HL-60 (cell line): ENCODE results near the gene TAS2R60.

Experiments used
- DNase-seq, 2 experiments: peaks; one replicate each; pipeline ENCODE4 v3.0.0-alpha.2; 2010 to 2020; ENCODE audit warnings: low read depth in 1 of 2, low spot score in 1 of 2
- H3K27ac ChIP-seq: fragments of 250-450 bp; sonication (Bioruptor Pico); replicated peaks from 2 replicates; pipeline ENCODE4 v1.5.1; 2020; ENCODE audit warnings: mild to moderate bottlenecking, moderate library complexity
- H3K27me3 ChIP-seq: fragments of 250-450 bp; sonication (Bioruptor Pico); 2 replicates; pipeline ENCODE4 v1.5.1; 2021; ENCODE audit warnings: mild to moderate bottlenecking, moderate library complexity; ENCODE audit not compliant: insufficient read depth, poor library complexity, severe bottlenecking
- H3K4me3 ChIP-seq: replicated peaks from 2 replicates; pipeline ENCODE4 v1.5.1; 2011; ENCODE audit warnings: mild to moderate bottlenecking, control low read depth, low read length; ENCODE audit not compliant: insufficient read depth
- GABPA ChIP-seq: IDR thresholded peaks from 2 replicates; pipeline ENCODE4 v1.6.1; 2012; ENCODE audit warnings: low read depth
- POLR2AphosphoS5 ChIP-seq: IDR thresholded peaks from 2 replicates; pipeline ENCODE4 v1.6.1; 2012; ENCODE audit warnings: low read depth
- SPI1 ChIP-seq: IDR thresholded peaks from 2 replicates; pipeline ENCODE4 v1.6.1; 2012; ENCODE audit warnings: low read depth, mild to moderate bottlenecking, borderline replicate concordance
- TF ChIP-seq, protein P1 (sequence below): IDR thresholded peaks from 2 replicates; pipeline ENCODE4 v1.6.1; 2012; ENCODE audit warnings: low read depth; ENCODE audit not compliant: insufficient replicate concordance
- TF ChIP-seq, protein P2 (sequence below): IDR thresholded peaks from one replicate; pipeline ENCODE4 v1.5.1; 2011; ENCODE audit warnings: low read length, control low read depth, inconsistent platforms; ENCODE audit not compliant: insufficient read depth

The TAS2R60 gene

DNA sequence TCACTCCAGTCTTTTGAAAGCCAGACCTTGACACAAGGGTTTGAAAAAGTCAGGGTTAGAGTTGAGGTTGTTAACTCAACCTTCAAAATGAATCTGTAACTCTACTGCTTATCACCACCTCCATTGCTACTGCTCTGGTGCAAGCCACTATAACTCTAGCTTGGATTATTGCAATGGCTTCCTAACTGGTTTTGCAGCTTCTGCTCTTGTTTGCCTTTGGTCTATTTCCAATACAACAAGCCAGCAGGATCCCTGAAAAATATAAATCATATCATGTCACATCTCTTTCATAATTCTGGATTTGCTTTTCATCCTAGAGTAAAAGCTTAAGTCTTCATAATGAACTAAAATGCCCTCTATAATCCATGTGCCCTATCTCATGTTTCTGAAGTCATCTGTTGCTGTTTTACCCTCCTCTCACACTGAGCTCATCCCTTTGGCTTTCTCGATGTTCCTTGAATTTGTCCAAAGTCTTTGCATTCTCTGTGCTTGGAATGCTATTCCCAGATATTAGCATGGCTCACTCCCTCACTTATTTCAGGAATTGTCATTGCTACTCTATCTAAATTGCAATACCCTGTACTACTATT, 10.9 kb downstream of the TAS2R60 start:
- no peak overlapping the region for H3K27ac ChIP-seq
- no peak for DNase-seq
- TF ChIP-seq, protein P1, sequence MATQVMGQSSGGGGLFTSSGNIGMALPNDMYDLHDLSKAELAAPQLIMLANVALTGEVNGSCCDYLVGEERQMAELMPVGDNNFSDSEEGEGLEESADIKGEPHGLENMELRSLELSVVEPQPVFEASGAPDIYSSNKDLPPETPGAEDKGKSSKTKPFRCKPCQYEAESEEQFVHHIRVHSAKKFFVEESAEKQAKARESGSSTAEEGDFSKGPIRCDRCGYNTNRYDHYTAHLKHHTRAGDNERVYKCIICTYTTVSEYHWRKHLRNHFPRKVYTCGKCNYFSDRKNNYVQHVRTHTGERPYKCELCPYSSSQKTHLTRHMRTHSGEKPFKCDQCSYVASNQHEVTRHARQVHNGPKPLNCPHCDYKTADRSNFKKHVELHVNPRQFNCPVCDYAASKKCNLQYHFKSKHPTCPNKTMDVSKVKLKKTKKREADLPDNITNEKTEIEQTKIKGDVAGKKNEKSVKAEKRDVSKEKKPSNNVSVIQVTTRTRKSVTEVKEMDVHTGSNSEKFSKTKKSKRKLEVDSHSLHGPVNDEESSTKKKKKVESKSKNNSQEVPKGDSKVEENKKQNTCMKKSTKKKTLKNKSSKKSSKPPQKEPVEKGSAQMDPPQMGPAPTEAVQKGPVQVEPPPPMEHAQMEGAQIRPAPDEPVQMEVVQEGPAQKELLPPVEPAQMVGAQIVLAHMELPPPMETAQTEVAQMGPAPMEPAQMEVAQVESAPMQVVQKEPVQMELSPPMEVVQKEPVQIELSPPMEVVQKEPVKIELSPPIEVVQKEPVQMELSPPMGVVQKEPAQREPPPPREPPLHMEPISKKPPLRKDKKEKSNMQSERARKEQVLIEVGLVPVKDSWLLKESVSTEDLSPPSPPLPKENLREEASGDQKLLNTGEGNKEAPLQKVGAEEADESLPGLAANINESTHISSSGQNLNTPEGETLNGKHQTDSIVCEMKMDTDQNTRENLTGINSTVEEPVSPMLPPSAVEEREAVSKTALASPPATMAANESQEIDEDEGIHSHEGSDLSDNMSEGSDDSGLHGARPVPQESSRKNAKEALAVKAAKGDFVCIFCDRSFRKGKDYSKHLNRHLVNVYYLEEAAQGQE = no peak
- no peak for TF ChIP-seq GABPA
- no peaks in the 10 kb centered on the region for H3K27me3 ChIP-seq
- H3K4me3 ChIP-seq = no peak overlapping the region

DNA sequence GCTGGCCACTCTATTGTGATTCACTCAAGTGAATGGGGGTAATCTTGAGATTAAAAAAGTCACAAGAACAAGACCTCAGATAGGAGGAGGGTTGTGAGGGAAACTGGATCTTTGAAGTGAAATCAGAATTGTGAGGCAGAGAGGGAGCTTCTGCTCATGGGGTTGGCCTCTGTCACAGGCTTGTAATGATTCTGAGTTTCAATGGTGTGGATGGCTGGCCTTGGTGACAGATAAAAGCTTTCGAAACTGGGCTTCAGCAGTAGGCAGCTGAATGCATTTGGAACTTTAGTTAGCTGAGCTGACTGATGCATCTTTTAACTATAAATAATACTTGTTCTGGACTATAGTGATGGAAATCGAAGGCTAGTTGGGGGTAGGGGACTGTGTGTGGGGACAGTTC, 12.2 kb downstream of the TAS2R60 start:
- Histone ChIP-seq H3K27ac (no peak overlapping the region), H3K27me3 (no peaks in the 10 kb centered on the region), H3K4me3 (no peak overlapping the region)
- TF ChIP-seq, protein P2, sequence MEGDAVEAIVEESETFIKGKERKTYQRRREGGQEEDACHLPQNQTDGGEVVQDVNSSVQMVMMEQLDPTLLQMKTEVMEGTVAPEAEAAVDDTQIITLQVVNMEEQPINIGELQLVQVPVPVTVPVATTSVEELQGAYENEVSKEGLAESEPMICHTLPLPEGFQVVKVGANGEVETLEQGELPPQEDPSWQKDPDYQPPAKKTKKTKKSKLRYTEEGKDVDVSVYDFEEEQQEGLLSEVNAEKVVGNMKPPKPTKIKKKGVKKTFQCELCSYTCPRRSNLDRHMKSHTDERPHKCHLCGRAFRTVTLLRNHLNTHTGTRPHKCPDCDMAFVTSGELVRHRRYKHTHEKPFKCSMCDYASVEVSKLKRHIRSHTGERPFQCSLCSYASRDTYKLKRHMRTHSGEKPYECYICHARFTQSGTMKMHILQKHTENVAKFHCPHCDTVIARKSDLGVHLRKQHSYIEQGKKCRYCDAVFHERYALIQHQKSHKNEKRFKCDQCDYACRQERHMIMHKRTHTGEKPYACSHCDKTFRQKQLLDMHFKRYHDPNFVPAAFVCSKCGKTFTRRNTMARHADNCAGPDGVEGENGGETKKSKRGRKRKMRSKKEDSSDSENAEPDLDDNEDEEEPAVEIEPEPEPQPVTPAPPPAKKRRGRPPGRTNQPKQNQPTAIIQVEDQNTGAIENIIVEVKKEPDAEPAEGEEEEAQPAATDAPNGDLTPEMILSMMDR = no peak
- TF ChIP-seq POLR2AphosphoS5 = no peak
- no peak for DNase-seq

DNA sequence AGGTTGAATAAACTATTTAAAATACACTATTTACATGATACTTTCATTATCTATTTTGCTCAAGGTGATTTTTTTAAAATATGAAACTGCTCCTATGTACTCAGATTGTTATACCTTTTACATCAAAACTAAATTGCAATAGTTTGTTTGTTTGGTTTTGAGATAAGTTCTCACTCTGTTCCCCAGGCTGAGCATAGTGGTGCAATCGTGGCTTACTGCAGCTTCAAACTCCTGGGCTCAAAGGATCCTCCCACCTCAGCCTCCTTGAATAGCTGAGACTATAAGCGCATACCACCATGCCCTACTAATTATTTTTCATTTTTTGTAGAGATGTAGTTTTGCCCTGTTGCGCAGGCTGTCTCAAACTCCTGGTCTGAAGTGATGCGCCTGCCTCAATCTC, 12.7 kb downstream of the TAS2R60 start:
- Histone ChIP-seq H3K4me3 (no peak overlapping the region), H3K27me3 (no peaks in the 10 kb centered on the region), H3K27ac (no peak overlapping the region)
- TF ChIP-seq POLR2AphosphoS5 (no peak), GABPA (no peak), SPI1 (no peak)
- TF ChIP-seq, protein P1 = no peak
- TF ChIP-seq, protein P2 = no peak
- DNase-seq = no peak

DNA sequence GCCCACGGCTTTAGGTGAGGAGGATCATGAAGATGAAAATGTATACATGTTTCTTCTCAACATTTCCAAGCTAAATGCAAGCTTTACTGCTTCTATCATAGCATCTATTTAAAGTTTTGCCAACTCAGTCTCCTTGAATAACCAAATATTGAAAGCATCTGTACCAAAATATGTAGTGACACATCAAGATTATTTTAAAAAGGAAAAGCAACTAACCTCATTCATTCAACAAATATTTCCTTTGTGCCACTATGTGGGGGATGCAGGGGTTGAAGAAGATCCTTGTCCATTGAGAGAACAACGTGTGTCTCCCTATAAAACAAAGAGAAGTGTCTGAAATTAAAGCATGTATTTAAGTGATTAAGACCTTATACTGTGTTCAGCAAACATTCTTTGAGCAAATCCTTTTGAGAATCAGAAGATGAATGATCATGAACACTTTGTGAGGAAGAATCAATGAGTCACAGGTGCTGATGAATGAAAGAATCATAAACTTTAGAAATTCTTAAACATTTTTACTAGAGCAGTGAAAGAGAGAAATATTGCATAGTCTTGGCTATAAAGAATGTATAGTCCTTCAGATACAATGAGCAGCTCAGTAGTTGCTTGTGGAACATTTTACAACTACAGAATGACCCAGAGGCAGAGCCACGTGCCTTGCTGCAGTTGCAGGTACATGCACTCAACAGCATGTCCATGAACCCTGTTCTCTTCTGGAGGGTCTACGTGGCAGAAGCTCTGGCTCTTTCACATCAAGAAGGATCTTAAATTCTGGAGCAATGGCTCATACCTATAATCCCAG, 13.9 kb downstream of the TAS2R60 start:
- H3K27ac ChIP-seq = no peak overlapping the region
- H3K27me3 ChIP-seq = no peaks in the 10 kb centered on the region
- TF ChIP-seq, protein P1 = no peak
- no peak for TF ChIP-seq GABPA
- TF ChIP-seq SPI1 = no peak
- no peak overlapping the region for H3K4me3 ChIP-seq
- no peak for DNase-seq
